T-helper 9 cell (primary cell): ENCODE measurements around the gene PPIP5K2.
"Not testable (repeated sequence)": the region's sequence is repeated elsewhere in the genome, so short reads cannot be mapped to it uniquely, and the experiment has no call there.

Source experiments
- DNase-seq: peaks from one replicate; pipeline ENCODE4 v3.0.0-alpha.2; 2020
- total RNA-seq, 2 donors: gene quantifications; one replicate each; lab custom pipeline; 2026; lab: John Stamatoyannopoulos, UW

Gene PPIP5K2
- total RNA-seq, result 59.4 to 73.7 reads per million in 2 donors

DNA sequence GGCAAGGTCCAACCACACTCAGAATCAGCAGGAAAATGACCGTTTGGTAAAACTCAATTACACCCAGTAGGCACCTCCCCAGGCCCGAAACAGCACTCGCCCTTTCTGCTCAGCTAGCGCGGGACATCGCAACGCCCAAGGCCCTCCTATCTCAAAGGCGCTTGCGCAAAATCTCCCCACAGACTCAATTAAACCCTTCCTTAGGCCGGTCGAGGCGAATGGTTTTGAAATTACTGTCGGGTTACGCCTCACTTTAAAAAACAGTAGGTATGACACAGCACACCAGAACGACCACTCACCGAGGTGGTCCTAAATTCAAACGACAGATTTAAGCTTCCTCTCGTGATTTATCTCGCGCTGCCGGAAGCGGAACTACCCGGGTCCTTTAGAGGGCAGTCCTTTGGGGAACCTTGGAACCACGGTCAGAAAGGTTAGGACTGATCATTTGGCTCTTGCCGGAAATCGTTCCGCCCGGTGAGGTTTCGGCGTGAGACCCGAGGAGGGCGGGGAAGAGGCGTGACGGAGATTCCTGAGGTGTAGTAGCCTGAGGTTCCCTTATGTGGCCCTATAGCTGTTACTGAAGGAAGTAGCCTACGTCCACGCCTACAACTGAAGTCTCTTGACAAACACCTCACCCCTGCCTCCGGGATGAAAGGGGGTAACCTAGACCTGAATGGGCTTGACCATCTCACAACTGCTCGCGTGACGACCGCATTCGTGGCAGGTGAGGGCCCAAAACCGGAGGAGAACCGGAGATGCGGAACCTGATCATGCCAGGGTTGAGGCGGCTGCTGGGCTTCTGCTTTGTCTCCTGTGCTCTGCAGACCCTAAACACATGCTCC is at the start of gene PPIP5K2, which contains the start of gene GIN1:
TSS of gene PPIP5K2 (plus strand) at position 537 of the 842 bp plus-strand sequence. CDS start 9,289 bp downstream, outside the sequence.
TSS of gene GIN1 (minus strand) at position 374 of the 842 bp plus-strand sequence. CDS start 11,431 bp downstream, outside the sequence.
- DNase-seq, result peak; percentile 94

DNA sequence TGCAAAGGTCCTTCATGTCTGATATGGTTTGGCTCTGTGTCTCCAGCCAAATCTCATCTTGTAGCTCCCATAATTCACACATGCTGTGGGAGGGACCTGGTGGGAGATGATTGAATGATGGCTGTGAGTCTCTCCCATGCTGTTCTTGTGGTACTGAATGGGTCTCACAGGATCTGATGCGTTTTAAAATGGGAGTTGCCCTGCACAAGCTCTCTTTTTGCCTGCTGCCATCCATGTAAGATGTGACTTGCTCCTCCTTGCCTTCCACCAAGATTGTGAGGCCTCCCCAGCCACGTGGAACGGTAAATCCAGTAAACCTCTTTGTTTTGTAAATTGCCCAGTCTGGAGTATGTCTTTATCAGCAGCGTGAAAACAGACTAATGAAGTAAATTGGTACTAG is 46.6 kb upstream of the PPIP5K2 start:
- DNase-seq, result not testable (repeated sequence)

DNA sequence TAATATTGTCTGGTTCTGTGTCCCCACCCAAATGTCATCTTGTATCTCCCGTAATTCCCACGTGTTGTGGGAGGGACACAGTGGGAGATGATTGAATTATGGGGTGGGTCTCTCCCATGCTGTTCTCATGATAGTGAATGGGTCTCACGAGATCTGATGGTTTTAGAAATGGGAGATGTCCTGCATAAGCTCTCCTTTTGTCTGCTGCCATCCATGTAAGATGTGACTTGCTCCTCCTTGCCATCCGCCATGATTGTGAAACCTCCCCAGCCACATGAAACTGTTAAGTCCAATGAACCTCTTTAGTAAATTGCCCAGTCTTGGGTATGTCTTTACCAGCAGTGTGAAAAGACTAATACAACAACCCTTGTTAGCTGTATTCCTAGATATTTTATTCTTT is 44.7 kb upstream of the PPIP5K2 start:
- no peak for DNase-seq

DNA sequence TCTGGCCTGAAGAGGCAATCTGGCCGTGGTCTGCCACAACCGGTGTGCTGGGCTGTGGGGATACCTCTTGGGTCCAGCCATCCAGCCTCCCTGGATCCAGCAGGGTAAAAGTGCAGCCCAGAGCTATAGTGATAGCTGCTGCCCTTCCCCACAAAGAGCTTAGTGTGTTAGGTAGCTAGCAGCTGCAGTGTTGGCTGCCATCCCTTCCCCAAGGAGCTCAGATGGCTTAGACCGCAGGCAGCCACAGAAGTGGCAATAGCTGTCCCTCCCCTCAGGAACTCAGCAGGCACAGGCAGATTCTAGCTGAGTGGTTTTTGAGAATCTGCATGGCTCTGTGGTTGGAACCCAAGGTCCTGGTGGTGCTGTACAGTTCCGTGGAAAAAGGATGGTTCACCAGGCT is 40.3 kb upstream of the PPIP5K2 start:
- DNase-seq, result no peak

GRCh38 chr5:103086547-103086946 is 33.6 kb upstream of the PPIP5K2 start:
- no peak for DNase-seq

DNA sequence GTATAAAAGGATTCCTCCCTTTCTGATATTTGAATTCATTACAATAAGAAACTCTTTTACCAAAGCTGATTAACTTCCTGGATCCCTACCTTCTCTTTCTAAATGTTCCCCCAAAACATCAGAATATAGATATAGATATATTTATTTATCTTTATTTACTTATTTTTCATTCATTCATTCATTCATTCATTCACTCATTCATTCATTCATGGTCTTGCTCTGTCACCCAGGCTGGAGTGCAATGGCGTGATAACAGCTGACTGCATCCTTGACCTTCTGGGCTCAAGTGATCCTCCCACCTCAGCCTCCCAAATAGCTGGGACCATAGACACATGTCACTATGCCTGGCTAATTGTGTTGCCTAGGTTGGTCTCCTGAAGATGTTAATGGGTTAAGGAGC is 30.8 kb upstream of the PPIP5K2 start:
- no peak for DNase-seq

GRCh38 chr5:103090791-103091190 is 29.3 kb upstream of the PPIP5K2 start:
- DNase-seq, result no peak

- no peak for DNase-seq
Measured at GRCh38 chr5:103092676-103093075, 27.4 kb upstream of the PPIP5K2 start.

DNA sequence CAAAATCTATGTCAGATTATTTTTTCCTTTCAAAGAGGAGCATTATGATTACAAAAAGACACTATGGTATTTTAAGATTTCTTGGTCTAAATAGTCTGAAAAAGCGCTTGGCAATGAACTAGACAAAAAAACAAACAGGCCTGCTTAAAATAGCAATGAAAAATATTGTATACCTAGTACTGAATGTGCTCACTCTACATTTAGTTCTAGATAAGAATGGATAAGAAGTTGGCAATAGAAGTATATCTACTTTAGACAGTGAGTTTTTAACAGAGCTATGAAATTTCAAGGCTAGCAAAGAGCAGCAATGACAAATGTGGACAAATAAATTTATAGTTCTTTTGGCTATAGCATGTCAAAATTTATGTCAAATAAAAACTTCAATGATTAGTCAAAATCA is 26.4 kb upstream of the PPIP5K2 start:
- no peak for DNase-seq

GRCh38 chr5:103094737-103095136 is 25.4 kb upstream of the PPIP5K2 start:
- no peak for DNase-seq

- DNase-seq, result no peak
Measured at GRCh38 chr5:103098993-103099392, 21.1 kb upstream of the PPIP5K2 start.

DNA sequence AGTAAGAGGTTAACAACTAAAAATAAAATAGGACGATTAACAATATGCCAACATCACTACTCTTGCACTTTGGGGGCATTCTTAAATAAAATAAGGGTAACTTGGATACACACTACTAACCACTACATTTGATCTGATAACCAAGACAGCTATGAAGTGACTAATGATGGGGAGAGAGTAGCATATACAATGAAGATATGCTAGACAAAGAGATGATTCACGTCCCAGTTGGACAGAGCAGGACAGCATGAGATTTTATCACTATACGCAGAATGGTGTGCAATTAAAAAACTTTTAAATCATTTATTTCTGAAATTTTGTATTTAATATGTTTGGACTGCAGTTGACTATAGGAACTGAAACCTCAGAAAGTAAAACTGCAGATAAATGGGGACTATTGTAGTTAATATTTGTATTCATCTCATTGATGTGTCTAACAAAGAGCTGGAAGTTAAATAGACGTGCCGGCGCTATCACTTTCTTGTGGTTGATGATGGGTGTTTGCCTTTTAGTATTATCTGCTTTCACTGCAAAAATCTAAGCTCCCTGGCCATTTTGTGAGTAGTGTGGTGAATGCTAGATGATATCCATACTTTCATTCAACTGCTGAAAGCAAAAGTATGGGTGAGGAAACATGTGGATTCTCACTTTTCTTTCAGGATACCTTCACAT is 18.9 kb upstream of the PPIP5K2 start:
- no peak for DNase-seq

GRCh38 chr5:103102234-103102633 is 17.9 kb upstream of the PPIP5K2 start:
- DNase-seq, result no peak

- DNase-seq, result no peak
Measured at GRCh38 chr5:103108086-103108485, 12.0 kb upstream of the PPIP5K2 start.

DNA sequence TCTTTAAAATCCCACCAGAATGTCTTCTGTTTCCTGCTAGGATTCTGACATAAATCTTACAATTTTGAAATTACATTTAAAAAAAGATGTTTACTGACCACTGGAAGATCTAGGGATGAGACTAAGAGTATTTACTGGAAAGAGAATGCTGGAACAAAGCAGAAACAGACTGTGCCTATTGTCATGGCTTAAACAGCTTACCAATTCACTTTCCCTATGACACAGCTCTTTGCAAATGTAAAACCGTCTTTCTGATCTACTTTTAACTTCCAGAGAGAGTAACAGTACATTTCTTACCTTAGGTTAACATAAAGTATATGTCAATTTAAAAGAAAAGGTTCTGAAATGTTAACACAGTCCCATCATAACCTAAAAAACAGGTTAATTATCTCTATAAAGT is 10.8 kb upstream of the PPIP5K2 start:
- no peak for DNase-seq

GRCh38 chr5:103110403-103110802 is 9.7 kb upstream of the PPIP5K2 start:
- DNase-seq, result no peak

DNA sequence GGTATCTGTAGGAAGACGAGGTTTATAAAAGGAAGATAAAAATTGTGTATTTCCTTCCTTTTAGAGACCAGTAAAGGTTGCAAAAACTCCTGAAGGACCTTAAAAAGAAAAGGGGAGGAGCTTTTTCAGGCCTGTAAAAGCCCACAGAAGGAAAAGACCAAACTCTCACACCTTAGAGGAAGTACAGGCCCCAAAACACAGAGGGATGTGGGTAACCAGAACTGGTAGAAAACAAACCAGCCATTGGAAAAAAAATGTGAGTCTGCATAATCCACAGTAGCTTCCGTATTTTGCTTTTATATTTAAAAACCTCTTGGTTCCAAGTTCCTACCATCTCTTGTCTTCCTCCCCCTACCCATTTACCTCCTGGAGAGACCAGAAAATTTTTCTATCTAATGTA is 8.6 kb upstream of the PPIP5K2 start:
- DNase-seq, result no peak

- DNase-seq, result no peak
Measured at GRCh38 chr5:103112910-103113309, 7.2 kb upstream of the PPIP5K2 start.

- no peak for DNase-seq
Measured at GRCh38 chr5:103114440-103114839, 5.7 kb upstream of the PPIP5K2 start.

DNA sequence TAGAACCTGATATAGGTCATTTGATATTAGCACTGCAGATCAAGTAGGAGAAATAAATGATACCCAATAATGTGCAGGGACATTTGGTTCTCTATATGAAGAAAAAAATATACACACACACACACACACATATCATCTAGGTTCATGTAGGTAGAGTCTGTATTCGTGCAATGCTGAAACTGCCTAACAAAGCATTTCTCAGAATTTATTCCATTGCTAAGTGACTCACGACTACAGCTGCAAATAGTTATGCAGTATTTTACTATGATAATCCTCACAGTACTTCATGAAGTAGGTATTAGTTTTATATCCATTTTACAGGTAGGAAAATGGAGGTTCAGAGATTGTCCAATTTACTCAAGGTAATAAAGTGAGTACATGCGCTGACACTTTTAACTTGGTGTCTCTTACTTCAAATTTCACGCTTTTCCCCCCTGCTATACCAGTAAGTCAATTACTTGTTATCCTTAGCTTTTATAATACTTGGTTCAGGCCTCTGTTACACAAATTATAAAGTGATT is 2.6 kb upstream of the PPIP5K2 start:
- no peak for DNase-seq

- no peak for DNase-seq
Measured at GRCh38 chr5:103119070-103119764, 884 bp upstream of the PPIP5K2 start.

GRCh38 chr5:103120607-103121200 is 603 bp downstream of the PPIP5K2 start:
- no peak for DNase-seq

GRCh38 chr5:103122242-103122641 is 2.1 kb downstream of the PPIP5K2 start:
- no peak for DNase-seq
